Calu3 (cell line): ENCODE measurements around the gene C22orf42. TPM values are rescaled to one million over a fixed set of nuclear protein-coding genes. Genes with fewer than 3 reads are reported as not detected.

Experiments
- BruUV-seq: library from RNA; stranded (reverse); fragments of 400-500 nt; replicated peaks from 2 replicates; lab custom pipeline; 2021; lab: Mats Ljungman, UMichigan
- CTCF ChIA-PET: fragments of 300-600 bp; sonication (Branson Sonifier 250); formaldehyde crosslinking; loops from one replicate; lab custom pipeline; 2022; ENCODE audit warnings: antibody characterized with exemption; lab: Charles Lee
- DNase-seq: peaks from one replicate; pipeline ENCODE4 v3.0.0; 2022
- H3K27ac Mint-ChIP-seq: one replicate; pipeline ENCODE4 v1.8.0; 2022; ENCODE audit warnings: mixed read lengths; ENCODE audit not compliant: unreplicated experiment
- H3K27me3 Mint-ChIP-seq: one replicate; pipeline ENCODE4 v1.8.0; 2022; ENCODE audit warnings: mixed read lengths; ENCODE audit not compliant: unreplicated experiment
- H3K36me3 Mint-ChIP-seq: one replicate; pipeline ENCODE4 v1.8.0; 2022; ENCODE audit warnings: mild to moderate bottlenecking, moderate library complexity, mixed read lengths; ENCODE audit not compliant: insufficient read depth, unreplicated experiment
- H3K4me1 Mint-ChIP-seq: one replicate; pipeline ENCODE4 v1.8.0; 2022; ENCODE audit warnings: mild to moderate bottlenecking, low read depth, mixed read lengths; ENCODE audit not compliant: unreplicated experiment
- H3K4me3 Mint-ChIP-seq: one replicate; pipeline ENCODE4 v1.8.0; 2022; ENCODE audit warnings: mild to moderate bottlenecking, low read depth, moderate library complexity, mixed read lengths; ENCODE audit not compliant: unreplicated experiment
- H3K9me3 Mint-ChIP-seq: one replicate; pipeline ENCODE4 v1.8.0; 2022; ENCODE audit warnings: low read depth, mixed read lengths; ENCODE audit not compliant: unreplicated experiment
- intact Hi-C: fragments of 100-400 bp; cut with micrococcal nuclease; formaldehyde crosslinking; loops from one replicate; pipeline ENCODE4 v1.10.0; 2022; ENCODE audit not compliant: unreplicated experiment
- total RNA-seq: library from RNA; stranded (reverse); gene quantifications from 2 replicates; pipeline ENCODE4 v1.2.3, GENCODE V29; 2022
- TF ChIP-seq, protein P1 (sequence below): fragments of 200-600 bp; IDR thresholded peaks from one replicate; pipeline ENCODE4 v1.8.0; 2022; ENCODE audit warnings: antibody characterized with exemption; ENCODE audit not compliant: unreplicated experiment

Gene C22orf42
- total RNA-seq, 1 experiment from 2014 or later: not detected

DNA sequence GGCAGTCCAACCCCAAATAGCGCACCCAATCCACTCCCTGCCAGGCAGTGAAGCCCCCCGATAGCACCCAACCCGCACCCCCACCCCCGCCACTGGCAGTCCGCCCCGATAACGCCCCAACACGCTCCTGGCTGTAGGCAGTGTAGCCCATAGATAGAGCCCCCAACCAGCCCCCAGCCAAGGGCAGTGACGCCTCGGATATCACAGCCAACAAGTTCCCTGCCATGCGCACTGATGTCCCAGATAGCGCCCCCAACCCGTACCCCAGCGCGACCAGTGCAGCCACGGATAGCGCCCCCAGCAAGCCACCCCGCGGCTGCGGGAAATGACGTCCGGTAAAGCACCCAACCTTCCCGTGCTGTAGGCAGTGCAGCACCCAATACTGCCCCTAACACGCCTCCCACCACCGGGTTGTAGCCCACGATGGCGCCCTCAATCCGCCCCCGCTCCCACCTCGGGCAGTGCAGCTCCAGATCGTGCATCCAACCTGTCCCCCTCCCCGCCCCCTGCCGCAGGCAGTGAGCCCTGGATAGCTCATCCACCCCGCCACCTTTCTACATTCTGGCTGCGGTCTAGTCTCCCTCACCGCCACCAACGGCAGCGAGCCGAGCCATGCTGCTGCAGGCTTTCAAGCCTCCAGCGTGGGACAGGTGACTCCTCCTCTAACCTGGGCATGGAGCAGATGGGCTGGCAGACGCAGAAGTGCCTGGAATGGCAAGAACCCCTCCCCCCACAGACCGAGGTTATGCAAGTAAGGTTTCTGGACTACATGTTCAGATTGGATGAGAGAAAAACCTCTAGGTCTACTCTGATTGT is 45.1 kb upstream of the C22orf42 start:
- CTCF ChIA-PET: interaction anchor here (1.6 to 1.8 kb wide), 2 partner anchors 27 to 234 kb away, joined by 6 to 8 read pairs; no protein-coding TSS in a partner anchor
- intact Hi-C loops: no loop called here
- Mint-ChIP-seq H3K36me3 (peaks cover 34% of the 10 kb centered on the region), H3K4me1 (peaks cover 54% of the 10 kb centered on the region), H3K9me3 (no peaks in the 10 kb centered on the region), H3K27ac (no peak overlapping the region), H3K4me3 (peak overlapping the region; percentile 84), H3K27me3 (peaks cover 22% of the 10 kb centered on the region)
- DNase-seq: peak; percentile 45
- no TSS peak for BruUV-seq
- TF ChIP-seq, protein P1, sequence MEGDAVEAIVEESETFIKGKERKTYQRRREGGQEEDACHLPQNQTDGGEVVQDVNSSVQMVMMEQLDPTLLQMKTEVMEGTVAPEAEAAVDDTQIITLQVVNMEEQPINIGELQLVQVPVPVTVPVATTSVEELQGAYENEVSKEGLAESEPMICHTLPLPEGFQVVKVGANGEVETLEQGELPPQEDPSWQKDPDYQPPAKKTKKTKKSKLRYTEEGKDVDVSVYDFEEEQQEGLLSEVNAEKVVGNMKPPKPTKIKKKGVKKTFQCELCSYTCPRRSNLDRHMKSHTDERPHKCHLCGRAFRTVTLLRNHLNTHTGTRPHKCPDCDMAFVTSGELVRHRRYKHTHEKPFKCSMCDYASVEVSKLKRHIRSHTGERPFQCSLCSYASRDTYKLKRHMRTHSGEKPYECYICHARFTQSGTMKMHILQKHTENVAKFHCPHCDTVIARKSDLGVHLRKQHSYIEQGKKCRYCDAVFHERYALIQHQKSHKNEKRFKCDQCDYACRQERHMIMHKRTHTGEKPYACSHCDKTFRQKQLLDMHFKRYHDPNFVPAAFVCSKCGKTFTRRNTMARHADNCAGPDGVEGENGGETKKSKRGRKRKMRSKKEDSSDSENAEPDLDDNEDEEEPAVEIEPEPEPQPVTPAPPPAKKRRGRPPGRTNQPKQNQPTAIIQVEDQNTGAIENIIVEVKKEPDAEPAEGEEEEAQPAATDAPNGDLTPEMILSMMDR: no peak

DNA sequence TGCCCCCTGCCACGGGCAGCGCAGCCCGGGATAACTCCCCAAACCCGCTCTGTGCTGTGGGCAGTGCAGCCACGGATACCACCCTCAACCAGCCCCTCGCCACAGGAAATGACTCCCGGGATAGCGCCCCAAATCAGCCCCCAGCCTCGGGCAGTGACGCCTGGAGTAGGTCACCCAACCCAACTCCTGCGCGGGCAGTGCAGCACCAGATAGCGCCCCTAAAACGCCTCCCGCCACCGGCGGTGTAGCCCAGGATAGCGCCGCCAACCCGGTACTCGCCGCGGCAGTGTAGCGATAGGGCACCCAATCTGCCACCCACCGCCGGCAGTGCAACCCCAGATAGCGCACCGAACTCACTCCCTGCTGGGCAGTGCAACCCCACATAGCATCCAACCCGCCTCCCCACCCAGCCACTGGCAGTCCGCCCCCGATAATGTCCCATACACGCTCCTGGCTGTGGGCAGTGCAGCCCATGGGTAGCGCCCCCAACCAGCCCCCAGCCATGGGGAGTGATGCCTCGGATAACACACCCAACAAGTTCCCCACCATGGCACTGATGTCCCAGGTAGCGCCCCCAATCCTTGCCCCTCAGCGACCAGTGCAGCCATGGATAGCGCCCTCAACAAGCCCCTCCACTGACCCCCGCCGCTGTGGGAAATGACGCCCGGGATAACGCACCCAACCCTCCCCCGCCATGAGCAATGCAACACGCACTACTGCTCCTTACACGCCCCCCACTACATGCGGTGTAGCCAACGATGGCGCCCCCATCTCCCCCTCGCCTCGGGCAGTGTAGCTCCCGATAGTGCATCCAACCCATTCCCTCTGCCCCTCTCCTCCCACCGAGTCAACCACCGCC is 44.3 kb upstream of the C22orf42 start:
- H3K27me3 Mint-ChIP-seq: peaks cover 26% of the 10 kb centered on the region
- CTCF ChIA-PET: no interaction called here

DNA sequence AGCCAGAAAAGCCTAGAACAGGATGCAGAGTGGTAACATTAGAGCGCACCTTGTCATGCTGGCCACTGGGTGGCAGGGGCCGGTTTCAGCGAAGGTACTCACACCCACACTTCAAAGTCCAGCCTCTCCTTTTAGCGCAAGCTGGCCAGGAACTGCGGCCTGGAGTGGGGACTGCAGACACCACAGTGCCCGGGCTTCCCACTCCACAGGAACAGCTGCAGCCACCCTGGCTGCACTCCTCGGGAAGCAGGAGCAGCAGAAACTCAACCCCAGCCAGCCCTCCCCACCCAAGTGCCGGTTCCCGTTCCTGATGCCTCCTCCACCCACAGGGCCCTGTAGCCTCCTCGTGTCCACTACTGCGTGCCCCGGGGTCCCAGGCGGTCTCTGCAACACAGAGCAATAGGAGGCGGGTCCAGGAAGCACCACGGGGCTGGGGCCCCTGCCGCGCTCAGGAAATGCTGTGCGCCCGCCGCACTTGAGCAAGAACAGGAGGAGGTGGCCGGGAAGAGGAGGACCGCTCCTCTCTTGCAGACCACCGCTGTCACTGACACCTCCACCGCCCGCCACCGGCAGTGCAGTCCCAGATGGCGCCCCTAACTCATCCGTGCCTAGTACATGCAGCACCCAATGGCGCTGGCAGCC is 43.6 kb upstream of the C22orf42 start:
- H3K36me3 Mint-ChIP-seq: peaks cover 30% of the 10 kb centered on the region
- peaks cover 54% of the 10 kb centered on the region for H3K4me1 Mint-ChIP-seq
- BruUV-seq: no TSS peak
- peak overlapping the region; percentile 84 for H3K4me3 Mint-ChIP-seq
- H3K27me3 Mint-ChIP-seq: peaks cover 33% of the 10 kb centered on the region
- peak; percentile 79 for DNase-seq
- intact Hi-C loops: loop anchor here (1.0 to 2.0 kb wide), 4 partner anchors 64 to 270 kb away; no protein-coding TSS in a partner anchor
- TF ChIP-seq, protein P1: peak; percentile 53
- no peaks in the 10 kb centered on the region for H3K9me3 Mint-ChIP-seq
- H3K27ac Mint-ChIP-seq: no peak overlapping the region
- CTCF ChIA-PET: interaction anchor here (1.5 kb wide), 2 partner anchors 64 to 99 kb away, joined by 5 to 27 read pairs; no protein-coding TSS in a partner anchor

More for the DNA sequence above, 44.3 kb upstream of the C22orf42 start:
- no peaks in the 10 kb centered on the region for H3K9me3 Mint-ChIP-seq
- intact Hi-C loops: loop anchor here (2.0 kb wide), 3 partner anchors 101 to 269 kb away; no protein-coding TSS in a partner anchor
- H3K4me1 Mint-ChIP-seq: peaks cover 54% of the 10 kb centered on the region
- H3K36me3 Mint-ChIP-seq: peaks cover 32% of the 10 kb centered on the region
- BruUV-seq: no TSS peak
- DNase-seq: peak; percentile 19
- TF ChIP-seq, protein P1: no peak
- H3K27ac Mint-ChIP-seq: no peak overlapping the region
- H3K4me3 Mint-ChIP-seq: peak overlapping the region; percentile 84

DNA sequence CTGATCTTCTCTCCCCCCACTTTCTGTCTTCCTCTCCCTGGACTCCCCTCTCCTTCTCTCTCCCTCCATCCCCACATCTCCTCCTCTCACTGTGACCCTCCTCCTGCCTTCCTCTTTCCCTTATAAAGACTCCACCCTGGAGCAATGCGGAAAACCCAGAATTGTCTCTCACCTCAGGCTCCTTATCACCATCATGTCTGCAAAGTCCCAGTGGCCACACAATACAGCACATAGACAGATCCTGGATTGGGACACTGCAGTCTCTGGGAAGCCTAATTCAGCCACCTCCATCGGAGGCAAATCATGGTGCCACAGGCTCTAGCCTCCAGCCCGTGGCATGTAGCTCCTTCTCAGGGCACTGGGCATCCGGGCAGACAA is 43.0 kb upstream of the C22orf42 start:
- Mint-ChIP-seq H3K4me1 (peaks cover 51% of the 10 kb centered on the region), H3K27me3 (peaks cover 38% of the 10 kb centered on the region), H3K9me3 (no peaks in the 10 kb centered on the region), H3K4me3 (peak overlapping the region; percentile 84), H3K27ac (no peak overlapping the region), H3K36me3 (peaks cover 30% of the 10 kb centered on the region)
- TF ChIP-seq, protein P1: no peak
- CTCF ChIA-PET: interaction anchor here (1.5 kb wide), 2 partner anchors 64 to 98 kb away, joined by 5 to 27 read pairs; no protein-coding TSS in a partner anchor
- intact Hi-C loops: loop anchor here (1.0 to 2.0 kb wide), 4 partner anchors 64 to 271 kb away; no protein-coding TSS in a partner anchor
- BruUV-seq: no TSS peak
- DNase-seq: no peak
